Esophagus muscularis mucosa (tissue), 4 donors: Measurements from ENCODE around the gene AKTIP. TPM values are rescaled to one million over a fixed set of nuclear protein-coding genes. Genes with fewer than 3 reads are reported as not detected.
A peak's percentile ranks its signal among the peaks of the same experiment; 100 is the strongest.
"Not testable (repeated sequence)": the region's sequence is repeated elsewhere in the genome, so short reads cannot be mapped to it uniquely, and the experiment has no call there.

Source experiments
- DNase-seq: peaks from one replicate; pipeline ENCODE4 v3.0.0-alpha.2; 2017; ENCODE audit errors: extremely low spot score
- H3K27ac ChIP-seq, 4 donors: fragments of 200-600 bp; sonication (generic); replicated peaks in 1 of 4; 1 replicate in 3 of 4; 2 replicates in 1 of 4; pipeline ENCODE4 v1.5.1; 2016 to 2019; ENCODE audit warnings: mild to moderate bottlenecking in 1 of 4
- H3K27me3 ChIP-seq, 4 donors: fragments of 200-600 bp; sonication (generic); one replicate each; pipeline versions ENCODE4 v1.5.1 to v1.6.0; 2016 to 2019
- H3K36me3 ChIP-seq, 4 donors: fragments of 200-600 bp; sonication (generic); one replicate each; pipeline ENCODE4 v1.5.1; 2016 to 2019
- H3K4me1 ChIP-seq, 4 donors: fragments of 200-600 bp; sonication (generic); one replicate each; pipeline ENCODE4 v1.5.1; 2016 to 2019
- H3K4me3 ChIP-seq, 4 donors: fragments of 200-600 bp; sonication (generic); 1 replicate in 2 of 4; 2 replicates in 2 of 4; pipeline ENCODE4 v1.5.1; 2016 to 2019; ENCODE audit warnings: mild to moderate bottlenecking in 4 of 4, moderate library complexity in 1 of 4
- H3K9me3 ChIP-seq, 4 donors: fragments of 200-600 bp; sonication (generic); 1 replicate in 3 of 4; 2 replicates in 1 of 4; pipeline ENCODE4 v1.5.1; 2016 to 2019
- EP300 ChIP-seq: sonication (generic); formaldehyde crosslinking; IDR thresholded peaks from one replicate; pipeline ENCODE4 v1.6.1; 2017; ENCODE audit warnings: antibody characterized with exemption
- POLR2A ChIP-seq: fragments of 450-650 bp; IDR thresholded peaks from one replicate; pipeline ENCODE4 v1.6.1; 2017; ENCODE audit warnings: antibody characterized with exemption, moderate library complexity, mild to moderate bottlenecking, low read depth
- POLR2AphosphoS5 ChIP-seq, 2 donors: sonication (generic); formaldehyde crosslinking; IDR thresholded peaks; one replicate each; pipeline ENCODE4 v1.6.1; 2017; ENCODE audit warnings: antibody characterized with exemption in 2 of 2
- WGBS: methylation state at CpG from one replicate; pipeline ENCODE4 v1.1.5; 2018; 5-methylcytosine and 5-hydroxymethylcytosine counted together
- intact Hi-C: fragments of 100-400 bp; cut with DNase I; formaldehyde crosslinking; loops from one replicate; pipeline ENCODE4 v1.15.1; 2023
- total RNA-seq, 4 donors: library from RNA; depleted of rRNA; stranded (reverse); fragments of >200 nt; gene quantifications; one replicate each; pipeline versions ENCODE4 v1.1.0 to v1.2.1, GENCODE V29; 2016
- TF ChIP-seq, protein P1 (sequence below), 3 experiments: fragments of 200-600 bp in 2 of 3; fragments of 450-650 bp in 1 of 3; sonication (generic) in 2 of 3; IDR thresholded peaks; one replicate each; pipeline ENCODE4 v1.5.1; 2017 to 2019; ENCODE audit warnings: antibody characterized with exemption in 3 of 3, mild to moderate bottlenecking in 2 of 3, moderate library complexity in 1 of 3

AKTIP gene
- total RNA-seq, 4 donors from 2014 or later, result 44.9 to 59.7 (median 53.9) TPM

GRCh38 chr16:53517851-53518250, 14.8 kb upstream of the AKTIP start:
- H3K36me3 ChIP-seq, result no peaks in the 10 kb centered on the region
- intact Hi-C loops, result no loop called here
- H3K4me3 ChIP-seq, result no peak overlapping the region
- no peak for DNase-seq
- WGBS, result 97% methylated on average over 4 of the region's 4 CpGs
- H3K9me3 ChIP-seq, result no peaks in the 10 kb centered on the region
- H3K27me3 ChIP-seq, result no peaks in the 10 kb centered on the region
- peaks cover 0 to 21% (median 10%) of the 10 kb centered on the region in 4 donors for H3K4me1 ChIP-seq
- peak overlapping the region; percentile 30 to 68 (median 50) for H3K27ac ChIP-seq
- TF ChIP-seq POLR2A (no peak), EP300 (no peak), POLR2AphosphoS5 (IDR thresholded peaks at IDR 0.05) (no peak)
- TF ChIP-seq, protein P1, sequence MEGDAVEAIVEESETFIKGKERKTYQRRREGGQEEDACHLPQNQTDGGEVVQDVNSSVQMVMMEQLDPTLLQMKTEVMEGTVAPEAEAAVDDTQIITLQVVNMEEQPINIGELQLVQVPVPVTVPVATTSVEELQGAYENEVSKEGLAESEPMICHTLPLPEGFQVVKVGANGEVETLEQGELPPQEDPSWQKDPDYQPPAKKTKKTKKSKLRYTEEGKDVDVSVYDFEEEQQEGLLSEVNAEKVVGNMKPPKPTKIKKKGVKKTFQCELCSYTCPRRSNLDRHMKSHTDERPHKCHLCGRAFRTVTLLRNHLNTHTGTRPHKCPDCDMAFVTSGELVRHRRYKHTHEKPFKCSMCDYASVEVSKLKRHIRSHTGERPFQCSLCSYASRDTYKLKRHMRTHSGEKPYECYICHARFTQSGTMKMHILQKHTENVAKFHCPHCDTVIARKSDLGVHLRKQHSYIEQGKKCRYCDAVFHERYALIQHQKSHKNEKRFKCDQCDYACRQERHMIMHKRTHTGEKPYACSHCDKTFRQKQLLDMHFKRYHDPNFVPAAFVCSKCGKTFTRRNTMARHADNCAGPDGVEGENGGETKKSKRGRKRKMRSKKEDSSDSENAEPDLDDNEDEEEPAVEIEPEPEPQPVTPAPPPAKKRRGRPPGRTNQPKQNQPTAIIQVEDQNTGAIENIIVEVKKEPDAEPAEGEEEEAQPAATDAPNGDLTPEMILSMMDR (IDR thresholded peaks at IDR 0.05), result no peak

DNA sequence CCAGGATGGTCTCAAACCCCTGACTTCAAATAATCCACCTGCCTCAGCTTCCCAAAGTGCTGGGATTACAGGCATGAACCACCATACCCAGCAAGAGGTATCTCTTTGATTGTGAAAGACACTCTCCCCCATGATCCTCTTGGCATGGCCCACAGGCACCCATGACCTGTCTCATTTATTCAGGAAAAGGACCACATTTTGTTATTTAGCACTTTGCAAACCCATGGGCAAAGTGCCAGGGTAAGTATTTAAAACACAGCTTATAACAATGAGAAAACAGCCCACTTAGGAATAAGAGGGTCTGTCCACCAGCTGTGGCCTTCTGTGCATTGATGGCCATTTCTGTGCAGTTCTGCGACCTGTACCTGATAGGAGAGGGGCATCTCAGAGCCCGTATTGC, 12.8 kb upstream of the AKTIP start:
- intact Hi-C loops, result no loop called here

GRCh38 chr16:53515259-53515658, 12.2 kb upstream of the AKTIP start:
- Histone ChIP-seq H3K27me3 (no peaks in the 10 kb centered on the region), H3K9me3 (no peaks in the 10 kb centered on the region), H3K4me1 (peaks cover 7 to 32% (median 14%) of the 10 kb centered on the region in 4 donors), H3K27ac (peak overlapping the region in 1 of 4 donors; percentile 22), H3K36me3 (no peaks in the 10 kb centered on the region), H3K4me3 (no peak overlapping the region)
- 84% methylated on average over 6 of the region's 6 CpGs for WGBS
- DNase-seq, result no peak
- TF ChIP-seq POLR2A, result no peak
- TF ChIP-seq POLR2AphosphoS5 (IDR thresholded peaks at IDR 0.05), result peak; percentile 42 to 57
- intact Hi-C loops, result no loop called here

More for the DNA sequence above, 12.8 kb upstream of the AKTIP start:
- H3K27ac ChIP-seq, result peak overlapping the region in 1 of 4 donors; percentile 12
- peaks cover 1 to 26% (median 11%) of the 10 kb centered on the region in 4 donors for H3K4me1 ChIP-seq
- H3K27me3 ChIP-seq, result no peaks in the 10 kb centered on the region
- DNase-seq, result no peak
- TF ChIP-seq POLR2AphosphoS5 (IDR thresholded peaks at IDR 0.05) (no peak), POLR2A (no peak), EP300 (no peak)
- TF ChIP-seq, protein P1 (IDR thresholded peaks at IDR 0.05), result no peak
- WGBS, result 100% methylated on average over 2 of the region's 2 CpGs
- H3K4me3 ChIP-seq, result no peak overlapping the region
- no peaks in the 10 kb centered on the region for H3K36me3 ChIP-seq
- no peaks in the 10 kb centered on the region for H3K9me3 ChIP-seq

DNA sequence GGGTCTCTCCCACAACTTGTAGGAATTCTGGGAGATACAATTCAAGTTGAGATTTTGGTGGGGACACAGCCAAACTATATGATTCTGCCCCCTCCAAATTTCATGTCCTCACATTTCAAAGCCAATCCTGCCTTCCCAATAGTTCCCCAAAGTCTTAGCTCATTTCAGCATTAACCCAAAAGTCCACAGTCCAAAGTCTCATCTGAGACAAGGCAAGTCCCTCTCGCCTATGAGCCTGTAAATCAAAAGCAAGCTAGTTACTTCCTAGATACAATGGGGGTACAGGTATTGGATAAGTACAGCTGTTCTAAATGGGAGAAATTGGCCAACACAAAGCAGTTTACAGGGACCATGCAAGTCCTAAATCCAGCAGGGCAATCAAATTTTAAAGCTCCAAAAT, 9.8 kb upstream of the AKTIP start:
- H3K27ac ChIP-seq, H3K36me3 ChIP-seq, H3K4me3 ChIP-seq, H3K9me3 ChIP-seq, DNase-seq, intact Hi-C loops, H3K27me3 ChIP-seq: not testable (repeated sequence)
- peaks cover 10 to 35% (median 17%) of the 10 kb centered on the region in 4 donors for H3K4me1 ChIP-seq
- WGBS, result 87% methylated on average over 1 of the region's 1 CpG

DNA sequence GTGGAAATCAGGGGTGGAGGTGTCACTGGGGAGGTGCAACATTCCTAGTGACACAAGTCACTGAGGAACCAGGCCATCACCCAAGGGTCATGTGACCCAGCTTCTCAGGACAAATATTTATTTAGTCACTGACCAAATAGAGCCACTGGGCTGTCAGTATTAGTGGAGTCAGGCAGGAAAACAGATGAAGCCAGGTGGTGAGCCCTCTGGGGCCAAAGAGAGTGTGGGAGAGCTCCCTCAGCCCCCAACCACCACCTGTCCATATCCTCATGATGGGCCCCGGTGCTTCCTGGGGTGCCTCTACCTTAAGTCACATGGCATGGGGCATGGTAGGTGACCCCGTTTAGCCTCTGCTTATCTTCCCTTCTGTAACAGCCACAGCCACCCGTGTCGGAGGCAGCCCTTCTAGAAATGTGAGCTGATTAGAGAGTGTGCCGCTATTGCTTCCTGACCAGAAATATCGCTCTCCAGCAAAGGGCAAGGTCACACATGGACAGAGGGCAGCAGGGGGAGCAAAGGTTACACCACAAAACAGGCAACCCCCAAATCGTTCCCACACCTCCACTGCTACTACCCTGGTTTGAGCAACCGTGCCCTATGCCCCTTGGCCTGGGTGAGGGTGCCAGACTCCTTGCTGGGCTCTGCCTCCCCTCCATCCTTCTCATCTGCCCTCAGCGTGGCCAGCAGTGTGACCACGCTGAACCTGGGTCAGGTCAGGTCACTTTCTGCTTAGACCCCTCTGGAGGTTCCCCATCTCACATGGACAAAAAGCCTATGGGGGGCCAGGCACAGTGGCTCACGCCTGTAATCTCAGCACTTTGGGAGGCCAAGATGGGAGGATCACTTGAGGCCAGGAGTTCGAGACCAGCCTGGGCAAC, 8.6 kb upstream of the AKTIP start:
- Histone ChIP-seq H3K4me3 (no peak overlapping the region), H3K27ac (no peak overlapping the region), H3K27me3 (no peaks in the 10 kb centered on the region), H3K4me1 (peaks cover 10 to 27% (median 16%) of the 10 kb centered on the region in 4 donors), H3K9me3 (no peaks in the 10 kb centered on the region), H3K36me3 (no peaks in the 10 kb centered on the region)
- WGBS, result 91% methylated on average over 11 of the region's 12 CpGs
- DNase-seq, result no peak
- intact Hi-C loops, result no loop called here
- TF ChIP-seq POLR2A (no peak), POLR2AphosphoS5 (IDR thresholded peaks at IDR 0.05) (no peak), EP300 (no peak)
- TF ChIP-seq, protein P1 (IDR thresholded peaks at IDR 0.05), result no peak
